CD14-positive monocyte (primary cell): ENCODE results near the gene AMIGO2. TPM values are rescaled to one million over a fixed set of nuclear protein-coding genes. Genes with fewer than 3 reads are reported as not detected.
A peak's percentile ranks its signal among the peaks of the same experiment; 100 is the strongest.

ENCODE experiments used
- DNase-seq, 3 donors: peaks; one replicate each; pipeline ENCODE4 v3.0.0-alpha.2; 2011 to 2022
- H2AFZ ChIP-seq: 2 replicates; pipeline ENCODE4 v1.6.0; 2012; ENCODE audit warnings: mild to moderate bottlenecking, low read depth, low read length, inconsistent platforms; ENCODE audit not compliant: insufficient read depth, poor library complexity, severe bottlenecking
- H3K27ac ChIP-seq, 2 donors: 1 replicate in 1 of 2; 2 replicates in 1 of 2; pipeline ENCODE4 v1.5.1; 2012 to 2013; ENCODE audit warnings: low read length in 2 of 2, control low read depth in 1 of 2, inconsistent platforms in 1 of 2, low read depth in 1 of 2, mild to moderate bottlenecking in 1 of 2
- H3K27me3 ChIP-seq, 2 donors: one replicate each; pipeline versions ENCODE4 v1.6.0 to v1.6.1; 2011 to 2013; ENCODE audit warnings: low read length in 2 of 2; ENCODE audit not compliant: control insufficient read depth in 2 of 2, insufficient read depth in 2 of 2
- H3K36me3 ChIP-seq, 2 donors: replicated peaks in 1 of 2; 1 replicate in 1 of 2; 2 replicates in 1 of 2; pipeline versions ENCODE4 v1.5.1 to v1.6.1; 2012 to 2013; ENCODE audit warnings: low read length in 2 of 2, control low read depth in 1 of 2, inconsistent platforms in 1 of 2, mild to moderate bottlenecking in 1 of 2; ENCODE audit not compliant: insufficient read depth in 2 of 2, control insufficient read depth in 1 of 2
- H3K4me1 ChIP-seq, 2 donors: 1 replicate in 1 of 2; 2 replicates in 1 of 2; pipeline versions ENCODE4 v1.5.1 to v1.6.1; 2012 to 2013; ENCODE audit warnings: low read length in 2 of 2, control low read depth in 1 of 2, inconsistent platforms in 1 of 2, mild to moderate bottlenecking in 1 of 2, moderate library complexity in 1 of 2; ENCODE audit not compliant: insufficient read depth in 2 of 2, control insufficient read depth in 1 of 2
- H3K4me2 ChIP-seq: replicated peaks from 2 replicates; pipeline ENCODE3; 2012; ENCODE audit warnings: low read length, moderate library complexity, mild to moderate bottlenecking; ENCODE audit not compliant: poor library complexity, severe bottlenecking; ENCODE audit errors: extremely low read depth
- H3K4me3 ChIP-seq, 3 experiments: fragments of 200-600 bp in 1 of 3; sonication (generic) in 1 of 3; replicated peaks in 1 of 3; 1 replicate in 2 of 3; 2 replicates in 1 of 3; pipeline ENCODE4 v1.5.1; 2011 to 2013; ENCODE audit warnings: low read length in 3 of 3, mild to moderate bottlenecking in 3 of 3, control low read depth in 2 of 3, low read depth in 2 of 3, inconsistent platforms in 1 of 3, moderate library complexity in 1 of 3
- H3K79me2 ChIP-seq: 2 replicates; pipeline ENCODE4 v1.6.0; 2012; ENCODE audit warnings: mild to moderate bottlenecking, control low read depth, inconsistent platforms, low read length, moderate library complexity; ENCODE audit not compliant: insufficient read depth
- H3K9ac ChIP-seq: 2 replicates; pipeline ENCODE4 v1.6.0; 2017; ENCODE audit warnings: low read length, mild to moderate bottlenecking; ENCODE audit not compliant: insufficient read depth, poor library complexity, severe bottlenecking
- H3K9me3 ChIP-seq, 2 donors: replicated peaks in 1 of 2; 1 replicate in 1 of 2; 2 replicates in 1 of 2; pipeline versions ENCODE4 v1.5.1 to v1.6.1; 2012 to 2013; ENCODE audit warnings: low read length in 2 of 2, control low read depth in 1 of 2; ENCODE audit not compliant: control insufficient read depth in 1 of 2, insufficient read depth in 1 of 2
- H4K20me1 ChIP-seq: 2 replicates; pipeline ENCODE4 v1.6.0; 2012; ENCODE audit warnings: mild to moderate bottlenecking, low read length, control low read depth, moderate library complexity; ENCODE audit not compliant: insufficient read depth
- H3K27ac Mint-ChIP-seq, 7 donors: one replicate each; pipeline ENCODE4 v1.8.0; 2020; ENCODE audit warnings: mild to moderate bottlenecking in 7 of 7, mixed read lengths in 7 of 7, moderate library complexity in 6 of 7, inconsistent platforms in 2 of 7
- H3K27me3 Mint-ChIP-seq, 3 donors: one replicate each; pipeline ENCODE4 v1.8.0; 2021 to 2022; ENCODE audit warnings: low read depth in 3 of 3, mild to moderate bottlenecking in 3 of 3, mixed read lengths in 3 of 3, moderate library complexity in 3 of 3, inconsistent platforms in 1 of 3
- H3K36me3 Mint-ChIP-seq, 2 donors: one replicate each; pipeline ENCODE4 v1.8.0; 2020; ENCODE audit warnings: mixed read lengths in 2 of 2, inconsistent platforms in 1 of 2, mild to moderate bottlenecking in 1 of 2
- H3K4me1 Mint-ChIP-seq: one replicate; pipeline ENCODE4 v1.8.0; 2020; ENCODE audit warnings: mild to moderate bottlenecking, mixed read lengths
- H3K4me3 Mint-ChIP-seq, 2 donors: one replicate each; pipeline ENCODE4 v1.8.0; 2020; ENCODE audit warnings: mild to moderate bottlenecking in 2 of 2, mixed read lengths in 2 of 2, moderate library complexity in 1 of 2
- H3K9me3 Mint-ChIP-seq, 7 donors: one replicate each; pipeline ENCODE4 v1.8.0; 2020 to 2022; ENCODE audit warnings: mixed read lengths in 7 of 7, mild to moderate bottlenecking in 6 of 7, moderate library complexity in 6 of 7, inconsistent platforms in 2 of 7
- WGBS: methylation state at CpG from one replicate; pipeline ENCODE4 v1.1.5; 2013; ENCODE audit warnings: missing lambda C conversion rate; ENCODE audit not compliant: insufficient coverage; 5-methylcytosine and 5-hydroxymethylcytosine counted together
- intact Hi-C, 2 donors: fragments of 100-400 bp; cut with micrococcal nuclease; formaldehyde crosslinking; loops; one replicate each; pipeline versions ENCODE4 v1.15.0 to v1.15.1; 2023
- polyA plus RNA-seq, 3 donors: library from polyadenylated mRNA; depleted of rRNA in 1 of 3; unstranded in 2 of 3; stranded (reverse) in 1 of 3; fragments of 300-500 nt in 2 of 3; fragments of >200 nt in 1 of 3; fragmentation: Illumina TruSeq in 2 of 3; gene quantifications; 1 replicate in 2 of 3; 2 replicates in 1 of 3; pipeline ENCODE4 v1.2.3, GENCODE V29; 2012 to 2021
- TF ChIP-seq, protein P1 (sequence below): fragments of 200-600 bp; IDR thresholded peaks from one replicate; pipeline ENCODE4 v1.8.0; 2022; ENCODE audit warnings: antibody characterized with exemption, mild to moderate bottlenecking

Gene AMIGO2
- polyA plus RNA-seq, 3 donors, result 0.14 to 0.77 (median 0.21) TPM

DNA sequence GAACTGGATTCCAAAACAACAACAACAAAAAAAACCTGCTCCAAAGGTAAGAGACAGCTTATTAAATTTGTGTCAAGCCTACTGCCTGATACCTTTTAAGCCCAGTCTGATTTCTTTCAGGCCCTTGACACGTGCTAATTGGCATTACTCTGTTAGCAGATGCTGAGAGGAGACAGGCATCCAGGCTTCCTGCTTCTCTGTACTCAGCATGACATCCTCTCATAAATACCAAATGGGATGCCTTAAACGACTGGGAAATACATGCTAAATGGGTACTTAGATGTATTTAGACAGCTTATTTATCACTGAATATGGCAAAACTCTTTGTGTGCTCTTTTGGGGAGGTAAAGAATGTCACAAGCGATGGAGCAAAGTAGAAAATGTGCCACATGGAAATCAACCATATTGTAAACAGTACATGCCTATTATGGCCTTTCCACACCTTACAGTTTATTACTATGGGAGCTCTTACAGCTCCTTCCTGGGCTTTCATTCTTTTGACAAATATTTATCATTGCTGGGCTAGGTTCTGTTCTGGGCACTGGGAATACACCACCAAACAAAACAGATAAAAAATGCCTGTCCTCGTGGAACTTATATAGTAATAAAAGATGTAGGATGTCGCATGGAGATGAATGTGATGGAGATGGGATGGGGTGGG, 11.9 kb downstream of the AMIGO2 start:
- WGBS, result no CpG with 5 or more reads among the region's 5 CpGs
- no peak overlapping the region for H3K4me3 ChIP-seq
- H3K9me3 Mint-ChIP-seq, result peaks cover 0 to 1% (median 0%) of the 10 kb centered on the region in 7 donors
- H3K79me2 ChIP-seq, result no peaks in the 10 kb centered on the region
- H3K4me1 ChIP-seq, result no peaks in the 10 kb centered on the region
- intact Hi-C loops, result no loop called here
- no peak overlapping the region for H3K4me2 ChIP-seq
- H3K36me3 Mint-ChIP-seq, result no peaks in the 10 kb centered on the region
- no peak overlapping the region for H2AFZ ChIP-seq
- no peak for DNase-seq
- H3K27ac ChIP-seq, result no peak overlapping the region
- peaks cover 0 to 3% (median 2%) of the 10 kb centered on the region in 3 donors for H3K27me3 Mint-ChIP-seq
- no peak overlapping the region for H3K27ac Mint-ChIP-seq
- H4K20me1 ChIP-seq, result no peaks in the 10 kb centered on the region
- H3K9me3 ChIP-seq, result no peaks in the 10 kb centered on the region
- H3K4me1 Mint-ChIP-seq, result no peaks in the 10 kb centered on the region
- TF ChIP-seq, protein P1, sequence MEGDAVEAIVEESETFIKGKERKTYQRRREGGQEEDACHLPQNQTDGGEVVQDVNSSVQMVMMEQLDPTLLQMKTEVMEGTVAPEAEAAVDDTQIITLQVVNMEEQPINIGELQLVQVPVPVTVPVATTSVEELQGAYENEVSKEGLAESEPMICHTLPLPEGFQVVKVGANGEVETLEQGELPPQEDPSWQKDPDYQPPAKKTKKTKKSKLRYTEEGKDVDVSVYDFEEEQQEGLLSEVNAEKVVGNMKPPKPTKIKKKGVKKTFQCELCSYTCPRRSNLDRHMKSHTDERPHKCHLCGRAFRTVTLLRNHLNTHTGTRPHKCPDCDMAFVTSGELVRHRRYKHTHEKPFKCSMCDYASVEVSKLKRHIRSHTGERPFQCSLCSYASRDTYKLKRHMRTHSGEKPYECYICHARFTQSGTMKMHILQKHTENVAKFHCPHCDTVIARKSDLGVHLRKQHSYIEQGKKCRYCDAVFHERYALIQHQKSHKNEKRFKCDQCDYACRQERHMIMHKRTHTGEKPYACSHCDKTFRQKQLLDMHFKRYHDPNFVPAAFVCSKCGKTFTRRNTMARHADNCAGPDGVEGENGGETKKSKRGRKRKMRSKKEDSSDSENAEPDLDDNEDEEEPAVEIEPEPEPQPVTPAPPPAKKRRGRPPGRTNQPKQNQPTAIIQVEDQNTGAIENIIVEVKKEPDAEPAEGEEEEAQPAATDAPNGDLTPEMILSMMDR, result no peak
- no peak overlapping the region for H3K9ac ChIP-seq
- no peaks in the 10 kb centered on the region for H3K36me3 ChIP-seq
- no peak overlapping the region for H3K4me3 Mint-ChIP-seq
- H3K27me3 ChIP-seq, result no peaks in the 10 kb centered on the region

DNA sequence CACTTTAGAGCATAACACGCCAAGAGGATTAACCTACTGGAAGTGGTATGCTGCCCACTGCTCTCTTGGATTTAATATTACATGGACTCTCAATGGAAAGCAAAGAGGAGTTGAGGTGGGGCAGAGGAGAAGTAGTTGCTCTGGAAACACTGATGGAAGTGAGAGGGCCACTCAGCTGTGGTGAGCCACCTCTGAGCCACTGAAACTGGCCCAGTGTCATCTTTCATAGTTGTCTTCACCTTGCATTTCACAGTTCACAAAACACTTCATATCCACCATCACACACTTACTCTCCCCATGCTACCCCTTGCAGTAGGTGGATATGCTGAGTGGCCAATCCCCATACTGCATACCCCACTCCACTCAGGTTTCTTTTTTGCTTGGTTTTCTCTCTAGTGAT, 12.6 kb downstream of the AMIGO2 start:
- Mint-ChIP-seq H3K27ac (peak overlapping the region in 1 of 7 donors; percentile 56), H3K27me3 (peaks cover 0 to 3% (median 2%) of the 10 kb centered on the region in 3 donors), H3K36me3 (no peaks in the 10 kb centered on the region), H3K4me1 (no peaks in the 10 kb centered on the region), H3K9me3 (peaks cover 0 to 1% (median 0%) of the 10 kb centered on the region in 7 donors), H3K4me3 (no peak overlapping the region)
- no CpG with 5 or more reads among the region's 1 CpG for WGBS
- H3K4me2 ChIP-seq, result no peak overlapping the region
- H3K27ac ChIP-seq, result no peak overlapping the region
- intact Hi-C loops, result no loop called here
- no peaks in the 10 kb centered on the region for H3K27me3 ChIP-seq
- H3K36me3 ChIP-seq, result no peaks in the 10 kb centered on the region
- H3K9ac ChIP-seq, result no peak overlapping the region
- no peak overlapping the region for H3K4me3 ChIP-seq
- no peak for DNase-seq
- TF ChIP-seq, protein P1, result no peak
- H3K4me1 ChIP-seq, result no peaks in the 10 kb centered on the region
- no peaks in the 10 kb centered on the region for H3K9me3 ChIP-seq
- no peaks in the 10 kb centered on the region for H4K20me1 ChIP-seq
- no peak overlapping the region for H2AFZ ChIP-seq
- no peaks in the 10 kb centered on the region for H3K79me2 ChIP-seq
